Mesenchymal stem cell (in vitro differentiated cells and primary cell): ENCODE measurements around the gene RASL10A.

Experiments
- DNase-seq: peaks from one replicate; pipeline ENCODE4 v3.0.0-alpha.2; 2013
- H2AFZ ChIP-seq: one replicate; pipeline ENCODE4 v1.6.1; 2013; ENCODE audit warnings: low read depth, mild to moderate bottlenecking, control low read depth, inconsistent platforms, low read length, moderate library complexity
- H2AK5ac ChIP-seq: 2 replicates; pipeline ENCODE4 v1.6.1; 2013; ENCODE audit warnings: low read length, moderate library complexity, mild to moderate bottlenecking, inconsistent platforms; ENCODE audit not compliant: severe bottlenecking
- H2BK120ac ChIP-seq: one replicate; pipeline ENCODE4 v1.6.1; 2013; ENCODE audit warnings: low read depth, mild to moderate bottlenecking, inconsistent platforms, low read length, moderate library complexity
- H2BK12ac ChIP-seq, 2 experiments: one replicate each; pipeline ENCODE4 v1.6.1; 2013; ENCODE audit warnings: inconsistent platforms in 2 of 2, low read length in 2 of 2, mild to moderate bottlenecking in 2 of 2, moderate library complexity in 2 of 2, control low read depth in 1 of 2
- H2BK15ac ChIP-seq: one replicate; pipeline ENCODE4 v1.6.1; 2013; ENCODE audit warnings: mild to moderate bottlenecking, low read depth, inconsistent platforms; ENCODE audit not compliant: poor library complexity, severe bottlenecking
- H2BK5ac ChIP-seq: 2 replicates; pipeline ENCODE4 v1.6.1; 2013; ENCODE audit warnings: low read depth, mild to moderate bottlenecking, low read length, control low read depth, inconsistent platforms; ENCODE audit not compliant: poor library complexity, severe bottlenecking
- H3K14ac ChIP-seq, 2 experiments: one replicate each; pipeline ENCODE4 v1.6.1; 2013; ENCODE audit warnings: inconsistent platforms in 2 of 2, low read length in 2 of 2, control low read depth in 1 of 2, mild to moderate bottlenecking in 1 of 2, moderate library complexity in 1 of 2
- H3K18ac ChIP-seq, 2 experiments: one replicate each; pipeline ENCODE4 v1.6.1; 2013; ENCODE audit warnings: inconsistent platforms in 2 of 2, low read length in 2 of 2, control low read depth in 1 of 2, low read depth in 1 of 2, mild to moderate bottlenecking in 1 of 2
- H3K23ac ChIP-seq, 2 experiments: one replicate each; pipeline ENCODE4 v1.6.1; 2013; ENCODE audit warnings: inconsistent platforms in 2 of 2, low read length in 2 of 2, mild to moderate bottlenecking in 2 of 2, moderate library complexity in 2 of 2, control low read depth in 1 of 2
- H3K27ac ChIP-seq: 2 replicates; pipeline ENCODE4 v1.5.1; 2013; ENCODE audit warnings: mild to moderate bottlenecking, moderate library complexity, low read length, control low read depth, inconsistent platforms; ENCODE audit not compliant: poor library complexity, severe bottlenecking
- H3K27me3 ChIP-seq, 2 experiments: 2 replicates each; pipeline versions ENCODE4 v1.6.1 to v1.7.0; 2013; ENCODE audit warnings: low read length in 2 of 2, mild to moderate bottlenecking in 2 of 2, moderate library complexity in 2 of 2, control low read depth in 1 of 2, inconsistent platforms in 1 of 2; ENCODE audit not compliant: control insufficient read depth in 1 of 2, insufficient read depth in 1 of 2
- H3K36me3 ChIP-seq, 2 experiments: 2 replicates each; pipeline versions ENCODE4 v1.6.1 to v1.7.0; 2013; ENCODE audit warnings: low read length in 2 of 2, control low read depth in 1 of 2, inconsistent platforms in 1 of 2, low read depth in 1 of 2, mild to moderate bottlenecking in 1 of 2; ENCODE audit not compliant: insufficient read depth in 2 of 2, control insufficient read depth in 1 of 2
- H3K4ac ChIP-seq, 2 experiments: one replicate each; pipeline ENCODE4 v1.6.1; 2013; ENCODE audit warnings: inconsistent platforms in 2 of 2, low read length in 2 of 2, mild to moderate bottlenecking in 2 of 2, moderate library complexity in 2 of 2, control low read depth in 1 of 2, low read depth in 1 of 2
- H3K4me1 ChIP-seq: 2 replicates; pipeline ENCODE4 v1.6.1; 2013; ENCODE audit warnings: low read depth, low read length, control low read depth; ENCODE audit not compliant: control insufficient read depth, insufficient read depth
- H3K4me2 ChIP-seq: 2 replicates; pipeline ENCODE4 v1.6.1; 2013; ENCODE audit warnings: low read length, mild to moderate bottlenecking, inconsistent platforms; ENCODE audit not compliant: poor library complexity, severe bottlenecking
- H3K4me3 ChIP-seq, 2 experiments: 2 replicates each; pipeline versions ENCODE4 v1.5.1 to v1.7.0; 2013; ENCODE audit warnings: low read length in 2 of 2, mild to moderate bottlenecking in 2 of 2, control low read depth in 1 of 2, low read depth in 1 of 2; ENCODE audit not compliant: insufficient read depth in 1 of 2
- H3K79me1 ChIP-seq: replicated peaks from 2 replicates; pipeline ENCODE4 v1.6.1; 2013; ENCODE audit warnings: mild to moderate bottlenecking, control low read depth, low read length, inconsistent platforms; ENCODE audit not compliant: poor library complexity, severe bottlenecking
- H3K9ac ChIP-seq: 2 replicates; pipeline ENCODE4 v1.7.0; 2013; ENCODE audit warnings: mild to moderate bottlenecking, low read length, moderate library complexity
- H3K9me3 ChIP-seq: 2 replicates; pipeline ENCODE4 v1.7.0; 2013; ENCODE audit warnings: mild to moderate bottlenecking, low read length; ENCODE audit not compliant: control insufficient read depth
- H4K8ac ChIP-seq: one replicate; pipeline ENCODE4 v1.6.1; 2013; ENCODE audit warnings: inconsistent platforms, mild to moderate bottlenecking, low read length, moderate library complexity
- H4K91ac ChIP-seq: one replicate; pipeline ENCODE4 v1.6.1; 2013; ENCODE audit warnings: mild to moderate bottlenecking, low read length, inconsistent platforms
- WGBS: methylation state at CpG from one replicate; pipeline ENCODE4 v1.1.7; 2013; ENCODE audit warnings: mixed read lengths; 5-methylcytosine and 5-hydroxymethylcytosine counted together

RASL10A gene

DNA sequence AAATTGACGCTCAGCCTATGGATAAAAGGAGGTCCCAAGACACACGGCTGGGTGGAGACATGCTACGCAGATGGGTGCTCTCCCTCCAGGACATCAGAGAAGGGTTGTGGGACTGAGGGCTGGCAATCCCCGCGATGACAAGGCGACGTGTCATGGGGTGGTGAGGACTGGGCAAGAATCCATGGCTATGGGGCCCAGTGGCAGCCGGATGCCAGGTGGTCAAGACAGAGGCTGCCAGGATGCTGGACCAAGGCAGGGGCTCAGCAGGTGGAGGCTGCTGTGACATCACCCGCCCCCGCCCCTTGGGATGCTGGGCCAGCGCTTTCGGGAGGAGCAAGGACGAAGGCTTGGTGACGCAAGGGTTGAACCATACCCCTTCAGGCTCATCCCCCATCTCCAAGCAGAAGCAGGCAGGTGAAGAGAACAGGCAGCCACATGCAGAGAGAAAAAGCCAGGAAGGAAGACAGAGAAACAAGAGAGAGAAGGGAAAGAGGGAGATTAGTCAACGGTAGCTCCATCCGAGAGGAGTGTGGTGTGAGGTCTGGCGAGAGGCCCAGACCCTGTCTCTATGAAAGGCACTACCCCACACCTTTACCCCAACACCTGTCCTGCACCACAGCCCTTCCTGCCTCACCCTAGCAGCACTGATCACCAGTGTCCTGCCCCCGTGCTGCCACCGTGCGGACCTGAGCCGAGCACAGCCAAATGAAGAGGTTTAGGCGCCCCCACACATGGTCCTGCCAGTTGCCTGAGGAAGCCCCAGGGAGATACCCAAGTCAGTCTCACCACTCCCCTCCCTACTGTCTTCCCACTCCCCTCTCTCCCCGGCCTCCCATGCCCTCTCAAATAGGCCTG lies 24.1 kb upstream of the RASL10A start:
- Histone ChIP-seq H3K4me1 (peaks cover 22% of the 10 kb centered on the region), H3K9ac (no peak overlapping the region), H4K91ac (no peak overlapping the region), H2AFZ (no peak overlapping the region), H3K79me1 (peaks cover 16% of the 10 kb centered on the region), H2BK5ac (no peak overlapping the region), H3K27me3 (no peaks in the 10 kb centered on the region), H2BK12ac (no peak overlapping the region), H3K36me3 (peaks cover 78 to 85% of the 10 kb centered on the region in 2 experiments), H2BK15ac (no peak overlapping the region), H3K9me3 (no peaks in the 10 kb centered on the region), H3K14ac (no peak overlapping the region), H2AK5ac (no peak overlapping the region), H3K18ac (no peak overlapping the region), H3K23ac (no peak overlapping the region), H3K4ac (no peak overlapping the region), H3K27ac (no peak overlapping the region), H3K4me2 (no peak overlapping the region), H2BK120ac (no peak overlapping the region), H4K8ac (no peak overlapping the region), H3K4me3 (no peak overlapping the region)
- 93% methylated on average over 15 of the region's 23 CpGs for WGBS
- DNase-seq, result no peak

GRCh38 chr22:29338398-29338797 lies 22.9 kb upstream of the RASL10A start:
- no peaks in the 10 kb centered on the region for H3K27me3 ChIP-seq
- no peak overlapping the region for H4K91ac ChIP-seq
- H3K23ac ChIP-seq, result no peak overlapping the region
- no peak overlapping the region for H2BK120ac ChIP-seq
- H3K79me1 ChIP-seq, result peaks cover 16% of the 10 kb centered on the region
- H3K36me3 ChIP-seq, result peaks cover 76 to 97% of the 10 kb centered on the region in 2 experiments
- no peak overlapping the region for H4K8ac ChIP-seq
- H3K4me2 ChIP-seq, result no peak overlapping the region
- no peak overlapping the region for H2BK12ac ChIP-seq
- H3K4me1 ChIP-seq, result peaks cover 16% of the 10 kb centered on the region
- no peak overlapping the region for H3K9ac ChIP-seq
- no peak overlapping the region for H3K18ac ChIP-seq
- no peak overlapping the region for H3K27ac ChIP-seq
- no peak overlapping the region for H2BK5ac ChIP-seq
- no peak overlapping the region for H3K14ac ChIP-seq
- H3K4me3 ChIP-seq, result no peak overlapping the region
- no peaks in the 10 kb centered on the region for H3K9me3 ChIP-seq
- H3K4ac ChIP-seq, result no peak overlapping the region
- no peak overlapping the region for H2AK5ac ChIP-seq
- WGBS, result 97% methylated on average over 5 of the region's 6 CpGs
- DNase-seq, result no peak
- no peak overlapping the region for H2BK15ac ChIP-seq
- H2AFZ ChIP-seq, result no peak overlapping the region

- H2BK120ac ChIP-seq, result no peak overlapping the region
- H4K8ac ChIP-seq, result no peak overlapping the region
- no peak overlapping the region for H2BK12ac ChIP-seq
- H3K23ac ChIP-seq, result no peak overlapping the region
- H3K4ac ChIP-seq, result no peak overlapping the region
- peaks cover 13% of the 10 kb centered on the region for H3K79me1 ChIP-seq
- no peak overlapping the region for H3K4me2 ChIP-seq
- H3K9me3 ChIP-seq, result no peaks in the 10 kb centered on the region
- no peak overlapping the region for H2BK5ac ChIP-seq
- no peak overlapping the region for H3K4me3 ChIP-seq
- H3K27me3 ChIP-seq, result no peaks in the 10 kb centered on the region
- H3K27ac ChIP-seq, result no peak overlapping the region
- no peak overlapping the region for H2BK15ac ChIP-seq
- peaks cover 69 to 99% of the 10 kb centered on the region in 2 experiments for H3K36me3 ChIP-seq
- H4K91ac ChIP-seq, result no peak overlapping the region
- no peak for DNase-seq
- H3K14ac ChIP-seq, result no peak overlapping the region
- WGBS, result 94% methylated on average over 12 of the region's 12 CpGs
- H2AK5ac ChIP-seq, result no peak overlapping the region
- no peak overlapping the region for H3K18ac ChIP-seq
- no peak overlapping the region for H3K9ac ChIP-seq
- H3K4me1 ChIP-seq, result peaks cover 11% of the 10 kb centered on the region
- no peak overlapping the region for H2AFZ ChIP-seq
Observed at GRCh38 chr22:29337631-29338284, 22.3 kb upstream of the RASL10A start.

GRCh38 chr22:29336751-29337490 lies 21.4 kb upstream of the RASL10A start:
- no peak overlapping the region for H4K8ac ChIP-seq
- H2AFZ ChIP-seq, result no peak overlapping the region
- H3K18ac ChIP-seq, result no peak overlapping the region
- no peak overlapping the region for H2BK5ac ChIP-seq
- no peak overlapping the region for H2BK15ac ChIP-seq
- no peak overlapping the region for H3K9ac ChIP-seq
- H4K91ac ChIP-seq, result no peak overlapping the region
- no peak overlapping the region for H2BK120ac ChIP-seq
- H3K4me2 ChIP-seq, result no peak overlapping the region
- no peak overlapping the region for H3K4ac ChIP-seq
- H3K27ac ChIP-seq, result no peak overlapping the region
- no peak overlapping the region for H2BK12ac ChIP-seq
- H3K36me3 ChIP-seq, result peaks cover 62 to 98% of the 10 kb centered on the region in 2 experiments
- no peak overlapping the region for H3K14ac ChIP-seq
- DNase-seq, result no peak
- H3K4me1 ChIP-seq, result peaks cover 11% of the 10 kb centered on the region
- no peak overlapping the region for H2AK5ac ChIP-seq
- H3K4me3 ChIP-seq, result no peak overlapping the region
- no peak overlapping the region for H3K23ac ChIP-seq
- no peaks in the 10 kb centered on the region for H3K27me3 ChIP-seq
- WGBS, result 97% methylated on average over 14 of the region's 14 CpGs
- H3K79me1 ChIP-seq, result peaks cover 12% of the 10 kb centered on the region
- H3K9me3 ChIP-seq, result no peaks in the 10 kb centered on the region
